ENCODE data around the gene ATXN7.

GRCh38 chr3:63951492-63952247, 88.0 kb downstream of the ATXN7 start:
- TF ChIP-seq, protein P1, sequence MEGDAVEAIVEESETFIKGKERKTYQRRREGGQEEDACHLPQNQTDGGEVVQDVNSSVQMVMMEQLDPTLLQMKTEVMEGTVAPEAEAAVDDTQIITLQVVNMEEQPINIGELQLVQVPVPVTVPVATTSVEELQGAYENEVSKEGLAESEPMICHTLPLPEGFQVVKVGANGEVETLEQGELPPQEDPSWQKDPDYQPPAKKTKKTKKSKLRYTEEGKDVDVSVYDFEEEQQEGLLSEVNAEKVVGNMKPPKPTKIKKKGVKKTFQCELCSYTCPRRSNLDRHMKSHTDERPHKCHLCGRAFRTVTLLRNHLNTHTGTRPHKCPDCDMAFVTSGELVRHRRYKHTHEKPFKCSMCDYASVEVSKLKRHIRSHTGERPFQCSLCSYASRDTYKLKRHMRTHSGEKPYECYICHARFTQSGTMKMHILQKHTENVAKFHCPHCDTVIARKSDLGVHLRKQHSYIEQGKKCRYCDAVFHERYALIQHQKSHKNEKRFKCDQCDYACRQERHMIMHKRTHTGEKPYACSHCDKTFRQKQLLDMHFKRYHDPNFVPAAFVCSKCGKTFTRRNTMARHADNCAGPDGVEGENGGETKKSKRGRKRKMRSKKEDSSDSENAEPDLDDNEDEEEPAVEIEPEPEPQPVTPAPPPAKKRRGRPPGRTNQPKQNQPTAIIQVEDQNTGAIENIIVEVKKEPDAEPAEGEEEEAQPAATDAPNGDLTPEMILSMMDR (IDR thresholded peaks at IDR 0.05; ENCODE audit: low read depth, low read length, missing input control): no peak
- TF ChIP-seq TAF1 (conservative IDR thresholded peaks at IDR 0.05) (no peak), RXRA (IDR thresholded peaks at IDR 0.05) (no peak)

Measured in liver (tissue), 3 donors.